GM08714 (cell line): ENCODE data around the gene RAB3C.

ENCODE experiments used
- H3K4me3 ChIP-seq: fragments of 200-500 bp; sonication (Bioruptor generic); 2 replicates; pipeline ENCODE4 v1.5.1; 2014; ENCODE audit warnings: mild to moderate bottlenecking, low read length, inconsistent platforms
- ZNF274 ChIP-seq: IDR thresholded peaks from 2 replicates; pipeline ENCODE4 v1.6.1; 2012; ENCODE audit warnings: mild to moderate bottlenecking, low read depth, low read length

RAB3C gene

GRCh38 chr5:58717303-58718007 lies 134.6 kb downstream of the RAB3C start:
- TF ChIP-seq ZNF274: no peak
- H3K4me3 ChIP-seq: no peak overlapping the region

DNA sequence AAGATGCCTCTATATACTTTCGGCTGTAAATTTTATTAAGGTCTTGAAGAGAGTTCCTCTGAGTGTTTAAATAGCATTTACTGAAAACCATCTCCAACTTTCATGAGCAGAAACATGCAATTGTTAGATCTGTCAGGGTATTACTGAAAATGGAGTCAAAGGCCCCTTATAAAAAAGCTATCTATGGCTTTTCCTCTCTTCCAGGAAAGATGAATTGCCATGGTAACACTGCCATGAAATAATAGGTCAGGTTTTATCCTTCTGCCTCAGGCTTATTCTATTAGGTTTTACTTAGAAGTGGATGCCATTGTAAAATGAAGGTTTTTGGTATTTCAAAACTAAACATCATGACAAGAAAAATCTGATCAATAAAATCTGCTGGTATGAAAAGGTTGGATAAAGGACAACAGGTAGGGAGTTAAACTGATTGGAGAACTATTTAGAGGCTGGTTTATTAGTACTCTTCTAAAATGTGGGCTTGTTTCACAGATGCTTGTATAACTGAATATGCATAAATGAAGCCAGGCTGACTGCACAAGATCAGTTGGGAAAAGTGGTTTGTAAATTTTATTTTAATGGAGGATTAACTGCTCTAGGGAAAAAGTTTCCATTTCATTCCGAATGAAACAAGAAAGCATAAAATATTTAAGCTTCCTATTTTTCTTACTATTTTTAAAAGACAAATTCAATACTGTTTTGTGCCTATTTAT lies 135.5 kb downstream of the RAB3C start:
- no peak for TF ChIP-seq ZNF274
- no peak overlapping the region for H3K4me3 ChIP-seq

DNA sequence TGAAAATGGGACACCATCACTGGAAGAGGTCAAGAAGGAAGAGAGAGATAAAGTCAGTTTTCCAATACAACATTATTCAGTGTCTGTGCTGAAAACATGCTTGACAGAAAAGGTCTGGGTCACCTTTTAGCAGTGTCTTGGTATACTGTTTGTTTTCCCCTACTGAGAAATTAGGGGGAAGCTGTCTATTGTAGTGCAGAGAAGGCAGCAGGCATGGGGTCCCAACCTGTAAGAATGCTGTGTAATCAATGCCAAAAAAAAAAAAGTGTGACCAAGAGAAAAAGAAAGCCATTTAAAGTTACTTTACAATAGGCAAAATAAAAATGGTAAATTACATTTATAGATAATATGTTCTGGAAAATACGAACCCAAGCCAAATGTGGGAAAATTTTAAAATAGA lies 139.3 kb downstream of the RAB3C start:
- H3K4me3 ChIP-seq: no peak overlapping the region
- TF ChIP-seq ZNF274: no peak

GRCh38 chr5:58724992-58725391 lies 142.1 kb downstream of the RAB3C start:
- no peak overlapping the region for H3K4me3 ChIP-seq
- TF ChIP-seq ZNF274: no peak

GRCh38 chr5:58731641-58732040 lies 148.8 kb downstream of the RAB3C start:
- no peak overlapping the region for H3K4me3 ChIP-seq
- TF ChIP-seq ZNF274: no peak

- no peak for TF ChIP-seq ZNF274
- no peak overlapping the region for H3K4me3 ChIP-seq
These were observed 152.8 kb downstream of the RAB3C start for GRCh38 chr5:58735637-58736036.

GRCh38 chr5:58736214-58736613 lies 153.3 kb downstream of the RAB3C start:
- no peak overlapping the region for H3K4me3 ChIP-seq
- no peak for TF ChIP-seq ZNF274

DNA sequence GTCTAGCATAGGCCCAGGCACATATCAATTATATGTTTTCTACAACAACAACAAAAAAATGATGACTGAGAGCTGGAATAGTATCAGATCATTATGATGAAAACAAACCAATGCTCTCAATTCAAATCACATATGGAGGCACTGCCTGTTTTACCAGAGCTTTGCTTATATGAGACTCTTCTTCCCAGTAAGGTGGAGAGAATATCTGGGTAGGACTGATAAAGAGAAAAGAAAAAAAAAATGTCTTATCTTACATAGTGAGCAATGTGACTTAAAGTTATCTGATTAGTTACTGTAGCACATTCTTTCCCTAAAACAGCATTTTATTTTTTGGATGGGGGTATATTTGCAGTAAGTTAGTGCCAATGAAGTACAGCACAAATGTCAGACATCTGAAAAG lies 154.8 kb downstream of the RAB3C start:
- TF ChIP-seq ZNF274: no peak
- no peak overlapping the region for H3K4me3 ChIP-seq

DNA sequence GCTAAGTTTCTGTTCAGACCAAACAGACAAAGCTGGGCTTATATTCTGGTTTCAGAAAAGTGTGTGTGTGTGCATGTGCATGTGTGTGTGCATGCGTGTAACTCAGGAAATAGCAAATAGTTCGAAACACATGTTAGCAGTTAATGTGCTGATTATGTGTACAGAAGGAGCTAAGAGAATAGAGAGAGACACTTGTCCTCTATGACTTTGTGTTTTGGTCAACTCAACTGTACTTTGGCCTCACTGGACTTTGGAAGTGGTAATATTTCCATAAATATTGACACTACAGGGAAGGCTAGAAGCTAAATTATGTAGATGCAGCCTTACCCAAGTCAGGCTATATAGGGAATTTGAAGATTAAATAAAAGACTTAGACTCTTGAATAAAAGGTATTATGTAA lies 155.5 kb downstream of the RAB3C start:
- no peak for TF ChIP-seq ZNF274
- H3K4me3 ChIP-seq: no peak overlapping the region

- TF ChIP-seq ZNF274: no peak
- no peak overlapping the region for H3K4me3 ChIP-seq
These were observed 156.2 kb downstream of the RAB3C start for GRCh38 chr5:58739051-58739450.

- TF ChIP-seq ZNF274: no peak
- no peak overlapping the region for H3K4me3 ChIP-seq
These were observed 158.1 kb downstream of the RAB3C start for GRCh38 chr5:58740956-58741355.

DNA sequence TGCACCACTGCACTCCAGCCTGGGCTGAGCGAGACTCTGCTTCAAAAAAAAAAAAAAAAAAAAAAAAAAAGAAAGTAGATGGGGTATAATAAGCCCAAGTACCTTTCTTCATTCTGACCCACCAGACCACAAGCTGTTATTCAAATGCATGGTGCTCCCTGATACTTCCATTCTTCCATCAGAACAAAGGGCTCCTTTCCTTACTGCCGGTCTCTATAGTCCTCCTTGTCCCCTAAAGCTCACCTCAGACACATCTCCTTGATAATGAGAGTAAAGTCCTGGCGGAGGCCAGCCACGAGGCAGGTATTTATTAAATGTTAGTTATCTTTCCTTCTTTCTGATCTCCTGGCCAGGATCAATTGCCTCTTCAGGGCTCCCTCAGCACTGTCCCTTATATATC lies 162.5 kb downstream of the RAB3C start:
- no peak overlapping the region for H3K4me3 ChIP-seq
- no peak for TF ChIP-seq ZNF274

DNA sequence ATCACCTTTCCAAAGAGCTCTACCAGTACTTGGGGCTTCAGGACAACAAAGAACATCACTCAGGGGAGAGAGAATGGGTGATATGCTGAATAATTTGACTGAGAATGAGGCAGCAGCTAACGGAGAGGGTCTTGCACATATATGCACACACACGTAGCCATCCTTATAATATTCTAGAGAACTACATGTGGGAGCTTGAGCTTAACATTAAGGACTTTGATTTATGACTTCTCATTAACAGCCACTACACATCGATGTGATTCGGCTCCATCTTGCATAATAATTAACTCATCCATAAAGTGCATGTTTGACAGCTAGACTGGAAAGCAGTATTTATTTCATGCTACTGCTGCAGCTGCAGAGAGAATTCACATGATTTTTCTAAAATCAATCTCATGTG lies 163.4 kb downstream of the RAB3C start:
- TF ChIP-seq ZNF274: no peak
- H3K4me3 ChIP-seq: no peak overlapping the region

GRCh38 chr5:58750036-58750435 lies 167.2 kb downstream of the RAB3C start:
- no peak overlapping the region for H3K4me3 ChIP-seq
- TF ChIP-seq ZNF274: no peak

- TF ChIP-seq ZNF274: no peak
- no peak overlapping the region for H3K4me3 ChIP-seq
These were observed 168.5 kb downstream of the RAB3C start for GRCh38 chr5:58751222-58751837.
